Fibroblast of villous mesenchyme (primary cell): ENCODE measurements around the gene RHBDF1. TPM values are rescaled to one million over a fixed set of nuclear protein-coding genes. Genes with fewer than 3 reads are reported as not detected.

ENCODE experiments used
- DNase-seq: peaks from one replicate; pipeline ENCODE4 v3.0.0-alpha.2; 2010; ENCODE audit warnings: low read depth
- H3K4me3 ChIP-seq: 2 replicates; pipeline ENCODE4 v1.5.1; 2011; ENCODE audit warnings: low read depth, mild to moderate bottlenecking, low read length
- CTCF ChIP-seq: IDR thresholded peaks from 2 replicates; pipeline ENCODE4 v1.5.1; 2012; ENCODE audit warnings: low read depth, mild to moderate bottlenecking, low read length; ENCODE audit not compliant: insufficient read depth
- total RNA-seq: library from RNA; depleted of rRNA; stranded (reverse); fragments of >200 nt; gene quantifications from 2 replicates; pipeline ENCODE4 v1.2.3, GENCODE V29; 2012

RHBDF1 gene
- total RNA-seq, 1 donor, result 32.8 TPM

GRCh38 chr16:61879-62281, 10.6 kb downstream of the RHBDF1 start:
- H3K4me3 ChIP-seq, result no peak overlapping the region
- TF ChIP-seq CTCF, result no peak
- no peak for DNase-seq

- no peak for DNase-seq
- no peak overlapping the region for H3K4me3 ChIP-seq
- TF ChIP-seq CTCF, result no peak
Observed at GRCh38 chr16:60929-61878, 11.2 kb downstream of the RHBDF1 start.

- H3K4me3 ChIP-seq, result no peak overlapping the region
- no peak for DNase-seq
- no peak for TF ChIP-seq CTCF
Observed at GRCh38 chr16:60166-60565, 12.3 kb downstream of the RHBDF1 start.

GRCh38 chr16:59440-60059, 12.9 kb downstream of the RHBDF1 start:
- H3K4me3 ChIP-seq, result no peak overlapping the region
- no peak for TF ChIP-seq CTCF
- no peak for DNase-seq

- no peak for DNase-seq
- no peak for TF ChIP-seq CTCF
- H3K4me3 ChIP-seq, result no peak overlapping the region
Observed at GRCh38 chr16:58491-59439, 13.7 kb downstream of the RHBDF1 start.

- TF ChIP-seq CTCF, result no peak
- H3K4me3 ChIP-seq, result no peak overlapping the region
- no peak for DNase-seq
Observed at GRCh38 chr16:57711-58110, 14.7 kb downstream of the RHBDF1 start.
